ENCODE data around the gene ITGA11. TPM values are rescaled to one million over a fixed set of nuclear protein-coding genes. Genes with fewer than 3 reads are reported as not detected.

The ITGA11 gene
- 2.7 to 8.7 TPM (median 5.3 TPM) in 5 replicates for total RNA-seq (2022; extraction: Qiagen RNA extraction; ENCODE audit: low read depth)

GRCh38 chr15:68431792-68432401 lies at the start of gene ITGA11:
Gene ITGA11 (minus strand): TSS chr15:68432163. CDS start chr15:68432066, 97 bp downstream.

GRCh38 chr15:68277603-68278344 lies 154.2 kb downstream of the ITGA11 start, which contains the start of gene FEM1B:
Gene FEM1B (plus strand): TSS chr15:68277745. CDS start chr15:68278418, 673 bp downstream.

Other genes starting within 250 kb of the ITGA11 start
- gene CALML4, start 226.8 kb downstream of the ITGA11 start, total RNA-seq (2022; extraction: Qiagen RNA extraction; ENCODE audit: low read depth) = 8.9 to 9.6 TPM (median 9.1 TPM) in 5 replicates
- 63.6 to 83.4 TPM (median 80.0 TPM) in 5 replicates for gene CLN6, start 202.4 kb downstream of the ITGA11 start, total RNA-seq (2022; extraction: Qiagen RNA extraction; ENCODE audit: low read depth)
- 15.9 to 28.5 TPM (median 21.8 TPM) in 5 replicates for gene FEM1B, start 154.4 kb downstream of the ITGA11 start, total RNA-seq (2022; extraction: Qiagen RNA extraction; ENCODE audit: low read depth)
- gene CORO2B, start 146.8 kb upstream of the ITGA11 start, total RNA-seq (2022; extraction: Qiagen RNA extraction; ENCODE audit: low read depth) = 2.7 to 4.8 TPM (median 3.7 TPM) in 5 replicates

All from A549 treated with CpdA at 1 μM for 4 hours (cell line).